Stimulated activated naive CD8-positive, alpha-beta T cell treated with anti-CD3 and anti-CD28 coated beads, Interleukin-15, Interleukin-2, amounts not matched to agents 100 U/mL and 50 U/mL, for 24 hours (primary cell): ENCODE measurements around the gene IFNL3.

ENCODE experiments used
- ATAC-seq: fragments of 150-1000 bp; cut with Tn5 transposase; one replicate; pipeline ENCODE4 v1.10.0; 2021
- DNase-seq: peaks from one replicate; pipeline ENCODE4 v3.0.0; 2021

IFNL3 gene

DNA sequence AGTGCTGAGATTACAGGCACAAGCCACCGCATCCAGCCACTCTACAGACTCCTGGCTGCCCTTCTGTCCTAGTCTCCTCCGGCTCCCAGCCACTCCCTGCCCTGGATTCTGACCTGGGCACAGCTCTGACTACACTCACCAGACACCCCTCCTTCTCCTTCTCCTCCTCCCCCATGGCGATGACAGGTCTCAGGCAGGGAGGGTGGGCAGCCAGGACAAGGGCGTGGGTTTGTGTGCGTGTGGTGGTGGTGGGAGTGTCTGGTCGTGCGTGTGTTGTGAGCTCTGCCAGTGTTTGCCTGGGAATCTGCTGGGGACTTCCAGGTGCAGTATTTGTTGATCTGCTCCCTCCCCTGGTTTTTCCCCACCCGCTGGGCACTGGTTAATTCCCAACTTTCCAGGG, 51.0 kb downstream of the IFNL3 start:
- ATAC-seq (no peak), DNase-seq (no peak)
